HEK293T (cell line): ENCODE results near the gene ETAA1.

Source experiments
- CTCF ChIA-PET: fragments of 350-600 bp; formaldehyde crosslinking; extraction: SDS; loops from one replicate; lab custom pipeline; 2021; ENCODE audit warnings: antibody characterized with exemption, inconsistent platforms; lab: Yijun Ruan, JAX
- POLR2A ChIA-PET: fragments of 350-600 bp; formaldehyde crosslinking; extraction: SDS; loops from one replicate; lab custom pipeline; 2020; ENCODE audit warnings: antibody characterized with exemption, inconsistent platforms; lab: Yijun Ruan, JAX
- DNase-seq: peaks from one replicate; pipeline ENCODE4 v3.0.0; 2012; ENCODE audit warnings: mixed read lengths; ENCODE audit errors: extremely low spot score
- ARNT ChIP-seq: fragments of 450-650 bp; IDR thresholded peaks from 2 replicates; pipeline ENCODE4 v1.6.1; 2017; ENCODE audit warnings: mild to moderate bottlenecking
- BHLHE40 ChIP-seq: fragments of 450-650 bp; IDR thresholded peaks from 2 replicates; pipeline ENCODE4 v1.6.1; 2016; ENCODE audit warnings: mild to moderate bottlenecking, moderate library complexity, borderline replicate concordance
- CTBP1 ChIP-seq: fragments of 450-650 bp; IDR thresholded peaks from 2 replicates; pipeline ENCODE4 v1.6.1; 2016; ENCODE audit warnings: borderline replicate concordance
- ELF4 ChIP-seq: fragments of 450-650 bp; IDR thresholded peaks from 2 replicates; pipeline ENCODE4 v1.6.1; 2017; ENCODE audit warnings: antibody characterized with exemption
- FOXA1 ChIP-seq: fragments of 450-650 bp; IDR thresholded peaks from 2 replicates; pipeline ENCODE4 v1.6.1; 2016; ENCODE audit warnings: mild to moderate bottlenecking
- FOXK2 ChIP-seq: fragments of 450-650 bp; IDR thresholded peaks from 2 replicates; pipeline ENCODE4 v1.6.1; 2016; ENCODE audit warnings: mild to moderate bottlenecking
- FOXM1 ChIP-seq: fragments of 450-650 bp; IDR thresholded peaks from 2 replicates; pipeline ENCODE4 v1.6.1; 2017; ENCODE audit warnings: mild to moderate bottlenecking, borderline replicate concordance
- HDGF ChIP-seq: fragments of 450-650 bp; IDR thresholded peaks from 2 replicates; pipeline ENCODE4 v1.6.1; 2017; ENCODE audit warnings: antibody characterized with exemption, borderline replicate concordance
- L3MBTL2 ChIP-seq: fragments of 450-650 bp; conservative IDR thresholded peaks from 2 replicates; pipeline ENCODE4 v1.6.1; 2016; ENCODE audit warnings: mild to moderate bottlenecking
- LEF1 ChIP-seq: fragments of 450-650 bp; IDR thresholded peaks from 2 replicates; pipeline ENCODE4 v1.6.1; 2017; ENCODE audit warnings: mild to moderate bottlenecking, borderline replicate concordance
- NFRKB ChIP-seq: fragments of 450-650 bp; IDR thresholded peaks from 2 replicates; pipeline ENCODE4 v1.6.1; 2016; ENCODE audit warnings: mild to moderate bottlenecking, moderate library complexity
- PKNOX1 ChIP-seq: fragments of 450-650 bp; IDR thresholded peaks from 2 replicates; pipeline ENCODE4 v1.6.1; 2016
- SP1 ChIP-seq: fragments of 450-650 bp; IDR thresholded peaks from 2 replicates; pipeline ENCODE4 v1.6.1; 2017
- SUZ12 ChIP-seq: fragments of 450-650 bp; IDR thresholded peaks from 2 replicates; pipeline ENCODE4 v1.6.1; 2016; ENCODE audit warnings: mild to moderate bottlenecking
- TARDBP ChIP-seq: fragments of 450-650 bp; IDR thresholded peaks from 2 replicates; pipeline ENCODE4 v1.6.1; 2016
- ZNF384 ChIP-seq: fragments of 450-650 bp; IDR thresholded peaks from 2 replicates; pipeline ENCODE4 v1.6.1; 2016

The ETAA1 gene

GRCh38 chr2:67394734-67395133 lies 2.4 kb upstream of the ETAA1 start:
- CTCF ChIA-PET, result no interaction called here
- DNase-seq, result no peak
- POLR2A ChIA-PET, result no interaction called here
- TF ChIP-seq CTBP1 (no peak), FOXA1 (no peak), L3MBTL2 (no peak), ARNT (no peak), LEF1 (no peak), ZNF384 (no peak), SUZ12 (no peak), FOXK2 (no peak), HDGF (no peak), FOXM1 (no peak), PKNOX1 (no peak), ELF4 (no peak), TARDBP (no peak)

GRCh38 chr2:67399144-67399543 lies 2.0 kb downstream of the ETAA1 start:
- DNase-seq, result no peak
- ChIA-PET POLR2A (no interaction called here), CTCF (no interaction called here)
- TF ChIP-seq FOXA1 (no peak), TARDBP (no peak), SUZ12 (no peak), FOXM1 (no peak), PKNOX1 (no peak), NFRKB (no peak), CTBP1 (no peak), SP1 (no peak), ZNF384 (no peak), LEF1 (no peak), L3MBTL2 (no peak), ARNT (no peak), HDGF (no peak), FOXK2 (no peak), BHLHE40 (no peak), ELF4 (no peak)

GRCh38 chr2:67399831-67400489 lies 2.8 kb downstream of the ETAA1 start:
- ChIA-PET POLR2A (no interaction called here), CTCF (no interaction called here)
- no peak for DNase-seq
- TF ChIP-seq ZNF384 (peak; percentile 53; the same call in 1 of the 2 replicates), TARDBP (no peak)

- TF ChIP-seq PKNOX1 (peak; percentile 40; the same call in 1 of the 2 replicates), NFRKB (no peak)
- CTCF ChIA-PET, result interaction anchor here (0.7 to 1.6 kb wide), 2 partner anchors 12 to 775 kb away, joined by 3 read pairs; no protein-coding TSS in a partner anchor
- POLR2A ChIA-PET, result no interaction called here
- no peak for DNase-seq
These were observed 3.7 kb downstream of the ETAA1 start for GRCh38 chr2:67400560-67401485.

- no peak for TF ChIP-seq FOXK2
- no peak for TF ChIP-seq SP1
- TF ChIP-seq TARDBP, result no peak
- TF ChIP-seq FOXM1, result no peak
- TF ChIP-seq PKNOX1, result no peak
- TF ChIP-seq BHLHE40, result no peak
- no peak for TF ChIP-seq ELF4
- no peak for TF ChIP-seq NFRKB
- TF ChIP-seq ARNT, result no peak
- no peak for TF ChIP-seq CTBP1
- no peak for TF ChIP-seq HDGF
- no peak for TF ChIP-seq L3MBTL2
- TF ChIP-seq FOXA1, result no peak
- no peak for TF ChIP-seq ZNF384
- no peak for TF ChIP-seq LEF1
- TF ChIP-seq SUZ12, result no peak
These were observed 11.2 kb downstream of the ETAA1 start for GRCh38 chr2:67408346-67408745.

More at GRCh38 chr2:67408346-67408745, 11.2 kb downstream of the ETAA1 start:
- CTCF ChIA-PET, result no interaction called here
- POLR2A ChIA-PET, result no interaction called here
- DNase-seq, result no peak
